ENCODE measurements around the gene MEGF8. TPM values are rescaled to one million over a fixed set of nuclear protein-coding genes. Genes with fewer than 3 reads are reported as not detected.

MEGF8 gene
- total and polyA plus RNA-seq, 2 of the 8 experiments (the other 6 are each of a cell fraction or from before 2014, with no cell fraction given), result 13.0 to 23.7 TPM

- no peak for TF ChIP-seq USF2 (IDR thresholded peaks at IDR 0.05; ENCODE audit: low read length)
These were observed 38.2 kb upstream of the MEGF8 start (continued) for GRCh38 chr19:42287017-42287826.
